Left lobe of liver (tissue), 2 donors: Measurements from ENCODE around the gene COL11A1. TPM values are rescaled to one million over a fixed set of nuclear protein-coding genes. Genes with fewer than 3 reads are reported as not detected.
"Not testable (repeated sequence)": the region's sequence is repeated elsewhere in the genome, so short reads cannot be mapped to it uniquely, and the experiment has no call there.

Source experiments
- ATAC-seq: fragments of 200-7000 bp; cut with Tn5 transposase; one replicate; pipeline ENCODE4 v1.9.1; 2020; ENCODE audit warnings: mild to moderate bottlenecking, moderate library complexity
- DNase-seq: peaks from one replicate; pipeline ENCODE4 v3.0.0-alpha.2; 2020; ENCODE audit warnings: low spot score
- total RNA-seq: library from RNA; stranded (reverse); gene quantifications from one replicate; pipeline ENCODE4 v1.2.1, GENCODE V29; 2021
- donor health status: DM: no; HTN: no; CAD: no; lungs with moderate emphysema.
- donor health status: DM: no; HTN: yes; CAD: no.

COL11A1 gene
- total RNA-seq, 1 donor from 2014 or later: 0.08 TPM

DNA sequence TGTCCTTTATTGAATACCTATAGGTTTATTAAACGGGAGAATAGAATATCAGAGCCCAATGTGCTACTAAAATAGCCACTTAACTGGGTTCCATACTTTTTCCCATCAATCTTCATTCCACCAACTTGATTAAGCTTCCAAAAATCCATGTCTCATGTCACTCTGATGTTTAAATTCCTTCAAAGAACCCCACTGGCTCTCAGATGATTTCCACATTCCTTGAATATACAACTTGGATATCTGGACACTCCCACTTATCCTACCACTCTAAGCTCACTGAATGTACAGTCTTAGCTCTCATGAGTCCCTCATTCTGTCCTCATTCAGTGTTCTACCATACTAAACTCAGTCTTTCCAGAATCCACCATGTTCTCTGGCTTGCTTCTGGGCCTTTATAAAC lies 21.1 kb downstream of the COL11A1 start:
- ATAC-seq (no peak), DNase-seq (no peak)

DNA sequence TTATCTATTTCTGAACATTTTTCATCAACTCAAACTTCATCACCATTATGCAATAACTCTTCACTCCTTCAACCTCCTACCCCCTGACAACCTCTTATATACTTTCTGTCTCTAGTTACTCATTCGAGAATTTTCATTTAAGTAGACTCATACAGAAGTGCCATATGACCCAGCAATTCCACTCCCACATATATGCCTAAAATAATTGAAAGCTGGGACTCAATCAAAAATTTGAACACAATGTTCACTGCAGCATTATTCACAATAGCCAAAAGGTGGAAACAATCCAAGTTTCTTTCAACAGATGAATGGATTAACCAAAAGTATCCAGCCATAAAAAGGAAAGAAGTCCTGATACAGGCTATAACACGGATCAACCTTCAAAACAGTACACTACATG lies 24.1 kb downstream of the COL11A1 start:
- ATAC-seq: no peak
- no peak for DNase-seq

DNA sequence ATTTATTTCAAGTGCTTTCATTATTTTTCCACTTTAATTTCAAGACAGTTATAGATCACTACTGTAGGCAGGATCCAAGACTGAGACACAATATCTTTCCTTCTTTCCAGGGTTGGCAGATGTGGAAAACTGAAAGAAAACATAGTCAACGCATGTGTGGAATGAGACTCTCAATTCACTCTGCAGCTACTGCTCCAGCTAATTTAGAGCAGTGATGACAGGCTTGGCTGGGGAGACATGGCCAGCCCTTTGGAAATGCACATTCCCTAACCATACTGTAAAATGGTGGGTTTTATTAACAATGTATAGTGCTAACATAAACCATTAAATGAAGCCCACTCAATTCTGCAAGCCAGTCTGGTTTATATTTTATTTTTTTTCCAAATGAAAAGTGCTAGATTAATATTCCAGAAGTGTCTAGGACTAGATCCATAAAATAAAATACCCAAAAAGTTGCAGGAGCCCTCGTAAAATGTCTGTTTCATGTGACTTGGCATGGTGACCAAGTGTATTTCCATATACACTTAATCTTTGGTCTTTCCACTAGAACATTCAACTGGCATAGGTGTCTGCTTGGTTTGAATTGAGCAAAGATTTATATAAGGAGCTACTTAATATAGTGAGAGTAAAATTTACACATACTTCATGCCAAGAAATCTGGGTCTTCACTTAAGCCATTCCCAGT lies 32.9 kb downstream of the COL11A1 start:
- DNase-seq (no peak), ATAC-seq (no peak)

DNA sequence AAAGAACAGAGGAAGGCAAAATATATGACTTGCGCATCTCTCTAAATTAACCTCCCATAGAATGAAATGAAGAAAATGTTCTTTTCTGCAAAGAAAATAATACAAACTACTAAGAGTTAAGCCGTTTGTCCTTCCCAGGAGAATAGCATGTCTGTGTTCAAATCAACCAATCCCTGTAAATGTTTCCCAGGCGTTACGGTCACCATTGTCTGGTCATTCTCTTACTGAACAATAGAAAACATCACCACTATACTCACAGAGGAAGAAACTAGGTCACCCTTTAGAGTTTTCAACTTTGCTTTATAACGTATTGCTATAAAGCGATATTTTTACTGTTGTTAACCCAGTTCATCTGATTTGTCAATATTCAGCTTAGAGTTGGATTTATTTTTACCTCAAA lies 34.1 kb downstream of the COL11A1 start:
- ATAC-seq: no peak

DNA sequence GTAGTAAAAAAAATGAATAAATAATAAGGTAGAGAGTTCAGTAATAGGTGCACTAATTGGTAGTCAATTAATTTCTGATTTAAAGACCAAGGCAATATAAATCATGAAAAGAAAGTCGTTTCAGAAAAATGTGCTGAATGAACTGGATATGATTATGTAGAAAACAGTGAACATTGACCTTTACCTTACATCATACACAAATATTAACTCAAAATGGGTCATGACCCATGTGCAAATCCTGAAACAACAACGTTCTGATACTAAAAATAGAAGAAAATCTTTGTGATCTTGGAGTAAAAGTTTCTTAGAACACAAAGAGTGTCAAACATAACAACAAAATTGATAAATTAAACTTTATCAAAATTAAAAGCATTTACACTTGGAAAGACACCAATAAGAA lies 39.1 kb downstream of the COL11A1 start:
- ATAC-seq (no peak), DNase-seq (no peak)

More for the DNA sequence above, 34.1 kb downstream of the COL11A1 start:
- no peak for DNase-seq

DNA sequence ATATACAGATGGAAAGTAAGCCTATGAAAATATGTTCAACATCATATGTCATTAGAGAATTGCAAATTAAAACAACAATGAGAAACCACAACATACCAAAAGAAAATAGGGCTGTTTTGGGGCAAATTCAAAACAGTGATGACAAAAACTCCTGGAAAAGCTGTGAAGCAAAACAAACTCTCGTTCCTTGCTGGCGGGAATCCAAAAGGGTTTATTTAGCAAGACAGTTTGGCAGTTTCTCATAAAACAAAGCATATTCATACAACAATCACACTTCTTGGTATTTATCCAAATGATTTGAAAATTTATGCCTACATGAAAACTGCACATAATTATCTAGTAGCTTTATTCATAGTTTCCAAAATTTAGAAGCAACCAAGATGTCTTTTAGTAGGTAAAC lies 44.4 kb downstream of the COL11A1 start:
- ATAC-seq: no peak
- no peak for DNase-seq

DNA sequence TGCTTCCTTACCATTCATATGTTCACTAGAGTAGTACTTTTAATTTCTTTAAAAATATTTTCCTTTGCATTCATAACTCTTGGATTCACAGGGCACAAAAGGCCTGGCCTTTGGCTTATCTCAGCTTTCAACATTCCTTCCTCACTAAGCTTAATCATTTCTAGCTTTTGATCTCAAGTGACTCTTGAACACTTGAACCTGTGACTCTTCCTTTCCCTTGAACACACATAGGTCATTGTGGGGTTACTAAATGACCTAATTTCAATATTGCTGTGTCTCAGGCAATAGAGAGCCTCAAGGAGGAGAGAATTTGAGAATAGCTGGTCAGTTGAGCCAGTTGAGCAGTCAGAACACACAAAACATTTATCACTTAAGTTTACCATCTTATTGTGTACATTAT lies 49.9 kb downstream of the COL11A1 start:
- no peak for DNase-seq
- no peak for ATAC-seq

DNA sequence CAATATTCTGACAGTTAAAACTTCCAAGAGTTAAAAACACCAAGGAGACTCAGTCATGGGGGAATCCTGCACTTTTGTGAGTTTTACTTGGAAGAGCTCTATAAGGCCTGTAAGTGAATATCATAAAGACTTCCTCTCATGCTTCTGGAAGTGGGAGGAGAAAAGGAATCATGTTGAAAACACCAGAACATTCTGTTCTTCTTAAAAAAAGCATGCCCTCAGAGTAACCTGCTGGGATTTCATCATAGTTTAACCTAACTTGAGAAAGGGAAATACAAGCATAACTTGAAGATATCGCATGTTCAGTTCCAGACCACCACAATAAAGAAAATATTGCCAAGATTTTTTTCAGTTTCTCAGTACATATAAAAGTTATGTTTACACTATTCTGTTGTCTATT lies 51.9 kb downstream of the COL11A1 start:
- DNase-seq (no peak), ATAC-seq (no peak)

DNA sequence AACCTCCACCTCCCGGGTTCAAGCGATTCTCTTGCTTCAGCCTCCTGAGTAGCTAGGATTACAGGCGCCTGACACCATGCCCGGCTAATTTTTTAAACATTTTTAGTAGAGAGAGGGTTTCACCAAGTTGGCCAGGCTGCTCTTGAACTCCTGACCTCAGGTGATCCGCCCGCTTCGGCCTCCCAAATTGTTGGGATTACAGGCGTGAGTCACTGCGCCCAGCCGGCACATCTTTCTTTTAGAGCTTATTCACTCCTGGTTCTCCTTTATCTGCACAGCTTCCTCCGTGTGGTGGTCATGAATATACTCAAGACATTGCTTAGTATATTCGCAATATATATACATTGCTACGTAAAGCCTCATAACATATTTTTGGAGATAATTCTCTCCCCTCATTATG lies 80.2 kb downstream of the COL11A1 start:
- DNase-seq, ATAC-seq: not testable (repeated sequence)

DNA sequence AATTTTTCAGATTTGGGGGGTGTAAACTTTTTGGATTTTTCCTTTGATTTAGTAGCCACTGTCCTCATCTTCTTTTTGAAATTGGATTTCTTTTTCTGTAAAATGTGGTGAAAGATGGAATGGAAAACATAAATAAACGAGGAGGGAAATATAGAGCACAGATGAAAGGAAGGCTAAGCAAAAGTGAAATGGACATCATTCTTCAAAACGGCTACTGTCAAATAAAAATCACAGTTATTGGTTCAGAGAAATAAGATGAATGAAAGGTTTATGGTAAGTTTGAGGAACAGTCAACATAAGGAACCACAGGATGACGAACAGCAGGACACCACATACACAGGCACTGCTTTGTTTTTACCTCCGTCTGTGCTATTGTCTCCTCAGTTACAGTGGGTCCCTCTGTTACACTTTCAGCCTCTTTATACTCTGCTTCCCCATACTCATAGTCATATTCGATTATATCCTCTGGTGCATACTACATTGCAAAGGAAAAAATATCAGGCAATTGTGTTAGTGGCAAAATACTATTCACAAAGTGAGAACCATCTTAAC lies 82.4 kb downstream of the COL11A1 start:
- DNase-seq: no peak
- no peak for ATAC-seq

DNA sequence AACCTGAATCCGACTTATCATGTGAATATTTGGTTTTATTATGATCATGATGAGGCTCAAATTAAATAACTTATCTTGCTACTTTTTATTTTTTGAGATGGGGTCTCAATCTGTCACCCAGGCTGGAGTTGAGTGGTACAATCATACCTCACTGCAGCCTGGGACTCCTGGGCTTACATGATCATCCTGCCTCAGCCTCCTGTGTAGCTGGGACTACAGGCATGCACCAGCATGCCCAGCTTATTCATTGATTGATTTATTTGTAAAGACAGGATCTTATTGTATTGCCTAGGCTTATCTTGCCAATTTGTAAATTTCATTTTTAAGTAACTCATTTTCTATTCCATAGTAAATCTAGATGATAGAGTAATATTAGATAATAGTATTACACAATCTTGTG lies 84.3 kb downstream of the COL11A1 start:
- no peak for DNase-seq
- ATAC-seq: no peak

DNA sequence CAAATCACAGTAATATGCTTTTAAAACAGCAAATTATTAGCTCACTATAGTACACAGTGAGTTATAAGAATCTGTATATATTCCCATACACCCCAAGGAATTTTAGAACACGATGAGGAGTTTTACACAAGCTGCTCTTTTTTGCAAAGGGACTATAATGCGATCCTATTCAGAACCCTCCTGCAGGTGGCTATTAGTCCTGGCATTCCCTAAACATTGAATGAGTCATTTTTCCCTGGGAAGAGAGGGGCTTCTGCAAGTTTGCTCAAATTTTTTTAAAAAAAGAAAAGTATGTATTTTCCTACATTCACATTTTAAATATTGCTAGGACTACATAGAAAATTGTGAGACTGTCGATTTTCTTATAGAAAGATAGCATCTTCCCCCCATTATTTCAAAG lies 106.3 kb downstream of the COL11A1 start:
- DNase-seq (no peak), ATAC-seq (no peak)

DNA sequence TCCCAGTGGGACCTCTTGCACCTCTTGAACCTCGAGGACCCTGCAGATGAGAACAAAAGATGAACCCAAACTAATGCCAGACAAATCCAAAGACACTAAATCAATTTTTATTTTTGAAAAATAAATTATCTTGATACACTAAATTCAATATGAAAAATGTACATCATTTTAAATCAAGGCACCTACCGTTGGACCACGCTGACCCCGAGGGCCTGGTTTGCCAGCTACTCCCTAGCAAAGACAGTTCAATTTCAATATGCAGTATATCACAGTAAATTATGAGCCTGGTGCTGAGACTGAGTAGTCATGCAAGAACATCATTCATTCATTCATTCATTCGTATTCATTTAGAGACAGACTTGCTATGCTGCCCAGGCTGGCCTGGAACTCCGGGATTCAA lies 129.4 kb downstream of the COL11A1 start:
- ATAC-seq (no peak), DNase-seq (no peak)

DNA sequence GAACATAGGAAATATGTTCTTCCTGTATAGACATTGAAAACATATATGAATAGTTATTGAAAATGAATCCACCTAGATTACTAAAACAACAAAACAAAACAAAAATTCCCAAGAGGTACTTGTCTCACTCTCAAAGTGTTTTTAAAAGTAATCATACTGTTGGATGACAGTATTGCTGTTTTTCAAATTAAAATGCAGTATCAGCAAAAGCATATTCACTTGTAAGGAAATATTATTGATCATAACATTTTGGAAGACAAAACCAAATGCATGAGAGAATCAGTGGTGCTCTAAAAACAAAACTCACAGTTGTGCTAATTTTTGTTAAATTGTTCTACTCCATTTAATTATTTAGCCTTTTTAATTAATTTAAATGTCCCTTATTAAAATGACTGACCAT lies 131.0 kb downstream of the COL11A1 start:
- DNase-seq (no peak), ATAC-seq (no peak)

DNA sequence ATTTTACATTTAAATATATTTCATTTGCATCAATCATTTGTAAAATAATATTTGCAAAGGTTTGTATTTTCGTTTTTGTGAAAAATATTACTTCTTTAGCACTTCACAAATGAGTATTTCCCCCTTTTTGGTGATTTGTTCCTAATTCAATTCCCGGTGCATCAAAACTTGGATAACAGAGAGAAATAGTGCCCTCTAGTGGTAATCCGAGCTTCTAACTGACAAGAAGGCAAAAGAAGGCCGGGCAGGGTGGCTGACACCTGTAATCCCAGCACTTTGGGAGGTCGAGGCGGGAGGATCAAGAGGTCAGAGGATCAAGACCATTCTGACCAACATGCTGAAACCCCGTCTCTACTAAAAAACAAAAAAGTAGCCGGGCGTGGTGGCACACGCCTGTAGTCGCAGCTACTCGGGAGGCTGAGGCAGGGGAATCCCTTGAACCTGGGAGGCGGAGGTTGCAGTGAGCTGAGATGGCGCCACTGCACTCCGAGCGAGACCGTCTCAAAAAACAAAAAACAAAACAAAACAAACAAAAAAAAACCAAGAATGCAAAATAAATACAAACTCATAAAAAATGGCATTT lies 137.7 kb downstream of the COL11A1 start:
- ATAC-seq: peak; percentile 68
- no peak for DNase-seq

DNA sequence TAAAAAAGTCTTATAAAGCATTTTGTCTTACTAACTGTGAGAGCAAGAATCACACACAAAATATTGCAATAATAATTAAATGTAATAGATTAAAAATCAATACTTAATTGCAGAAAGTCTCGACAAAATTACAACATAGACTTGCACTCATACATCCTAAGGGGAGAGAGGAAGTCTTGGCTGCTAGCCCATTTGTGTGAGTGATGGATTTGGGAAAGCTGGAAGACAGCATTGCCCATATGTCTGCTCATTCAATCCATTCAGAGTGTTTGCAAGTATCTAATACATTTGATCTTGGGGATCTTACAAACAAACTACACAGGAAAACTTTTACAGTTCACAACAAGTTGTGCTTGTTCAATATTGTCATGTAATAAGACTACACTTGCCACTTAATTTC lies 140.5 kb downstream of the COL11A1 start:
- DNase-seq (no peak), ATAC-seq (no peak)

DNA sequence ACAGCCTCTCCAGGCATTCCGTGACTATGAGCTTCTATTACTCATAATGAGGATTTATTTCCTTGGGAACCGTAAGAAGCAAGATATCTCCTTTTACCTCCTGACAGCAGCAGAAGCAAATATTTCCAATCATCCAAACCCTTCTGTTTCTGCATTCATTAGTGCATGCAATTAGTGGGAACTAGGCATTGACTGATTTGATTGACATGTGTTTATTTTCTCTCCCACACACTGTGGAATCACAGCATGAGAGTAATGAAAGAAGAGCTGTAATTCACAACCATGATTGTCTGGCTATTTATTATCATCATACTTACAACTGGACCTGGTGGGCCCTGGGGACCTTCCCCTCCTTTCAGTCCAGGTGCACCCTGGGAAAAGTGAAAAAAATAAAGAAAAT lies 146.8 kb downstream of the COL11A1 start:
- DNase-seq (no peak), ATAC-seq (no peak)

DNA sequence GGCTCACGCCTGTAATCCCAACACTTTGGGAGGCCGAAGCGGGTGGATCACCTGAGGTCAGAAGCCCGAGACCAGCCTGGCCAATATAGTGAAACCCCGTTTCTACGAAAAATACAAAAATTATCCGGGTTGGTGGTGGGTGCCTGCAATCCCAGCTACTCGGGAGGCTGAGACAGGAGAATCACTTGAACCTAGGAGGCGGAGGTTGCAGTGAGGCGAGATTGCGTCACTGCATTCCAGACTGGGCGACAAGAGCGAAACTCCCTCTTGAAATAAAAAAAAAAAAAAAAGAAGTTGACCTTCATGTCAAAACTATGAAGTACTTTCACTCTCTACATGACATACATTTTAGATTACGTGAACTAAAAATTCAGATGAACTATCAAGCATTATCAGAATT lies 153.7 kb downstream of the COL11A1 start:
- no peak for ATAC-seq
- DNase-seq: no peak

DNA sequence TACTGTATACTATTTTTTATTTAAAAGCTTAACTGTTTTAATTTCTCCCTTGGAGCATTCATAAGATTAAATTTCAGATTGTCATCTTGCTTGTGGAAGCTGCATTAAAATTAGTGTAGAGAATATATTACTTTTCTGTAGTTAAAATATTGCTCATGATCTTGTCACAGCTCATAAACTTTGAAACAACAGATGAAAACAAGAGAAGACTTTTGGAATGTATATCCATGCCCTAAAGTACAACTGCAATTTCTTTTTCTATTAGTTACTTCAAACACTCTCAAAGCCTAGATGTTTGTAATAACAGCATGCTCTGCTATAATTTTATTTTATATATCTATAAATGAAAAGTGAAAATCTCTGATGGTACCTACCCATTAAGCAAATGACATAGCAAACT lies 155.9 kb downstream of the COL11A1 start:
- no peak for DNase-seq
- ATAC-seq: no peak

DNA sequence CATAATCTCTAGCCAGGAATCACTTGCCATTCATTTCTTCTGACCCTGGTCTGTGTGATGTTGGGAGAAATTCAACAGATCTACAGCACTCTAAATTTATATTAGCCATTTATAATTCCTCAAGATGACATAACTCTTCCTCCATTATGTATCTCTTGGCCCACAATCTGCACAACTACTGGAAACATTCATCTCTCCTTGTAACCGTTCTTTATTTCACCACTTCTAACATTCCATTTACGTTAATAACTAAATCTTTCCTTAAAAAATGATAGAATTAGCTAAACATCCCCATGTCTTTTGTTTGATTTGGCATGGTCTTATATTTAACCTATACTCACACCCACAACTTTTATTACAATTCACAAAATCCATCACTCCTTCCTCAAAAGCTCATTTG lies 166.0 kb downstream of the COL11A1 start:
- no peak for DNase-seq
- no peak for ATAC-seq

DNA sequence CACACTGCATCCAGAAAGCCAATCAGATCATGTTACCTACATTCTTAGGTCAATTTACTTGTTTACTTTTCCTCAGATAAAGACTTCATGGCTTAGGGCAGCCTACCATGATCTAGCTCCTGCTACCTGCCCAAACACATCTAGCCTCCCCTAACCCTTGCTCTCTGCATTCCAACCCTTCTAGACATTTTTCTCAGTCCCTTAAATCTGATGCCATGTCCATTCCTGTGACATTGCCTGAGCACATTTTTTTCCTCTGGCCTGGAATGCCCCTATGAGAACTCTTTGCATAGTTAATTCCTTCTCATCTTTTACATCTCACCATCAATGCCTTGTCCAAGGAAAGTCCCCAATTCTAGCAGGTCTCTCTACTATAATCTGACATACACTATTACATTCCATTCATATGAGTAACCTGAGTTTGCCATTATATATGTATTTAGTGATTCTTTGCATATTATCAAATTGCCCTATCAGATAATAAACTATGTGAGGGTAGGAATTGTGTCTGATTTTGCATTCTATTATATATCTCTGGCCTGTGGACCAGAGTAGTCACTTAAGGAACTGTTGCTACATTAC lies 166.9 kb downstream of the COL11A1 start:
- no peak for DNase-seq
- ATAC-seq: no peak

DNA sequence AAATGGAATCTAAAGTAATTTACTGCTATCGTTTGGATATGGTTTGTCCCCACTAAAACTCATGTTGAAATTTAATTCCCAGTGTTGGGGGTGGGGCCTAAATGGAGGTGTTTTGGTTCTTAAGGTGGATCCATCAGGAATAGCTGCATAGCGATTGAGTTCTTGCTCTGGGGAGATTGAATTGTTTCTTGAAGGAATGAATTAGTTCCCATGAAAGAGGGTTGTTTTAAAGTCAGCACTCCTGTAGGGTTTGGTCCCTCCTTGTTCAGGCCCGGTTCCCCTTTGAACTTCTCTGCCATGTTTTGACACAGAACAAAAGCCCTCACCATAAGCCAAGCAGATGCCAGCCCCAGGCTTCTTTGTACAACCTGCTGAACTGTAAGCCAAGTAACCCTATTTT lies 170.9 kb downstream of the COL11A1 start:
- ATAC-seq: no peak
- DNase-seq: no peak
